GM21390 (cell line): ENCODE measurements around the gene RAB11FIP3.

Experiments used
- ATAC-seq: cut with Tn5 transposase; IDR thresholded peaks from one replicate; pipeline ENCODE4 v1.9.1; 2021; ENCODE audit not compliant: unreplicated experiment

The RAB11FIP3 gene

DNA sequence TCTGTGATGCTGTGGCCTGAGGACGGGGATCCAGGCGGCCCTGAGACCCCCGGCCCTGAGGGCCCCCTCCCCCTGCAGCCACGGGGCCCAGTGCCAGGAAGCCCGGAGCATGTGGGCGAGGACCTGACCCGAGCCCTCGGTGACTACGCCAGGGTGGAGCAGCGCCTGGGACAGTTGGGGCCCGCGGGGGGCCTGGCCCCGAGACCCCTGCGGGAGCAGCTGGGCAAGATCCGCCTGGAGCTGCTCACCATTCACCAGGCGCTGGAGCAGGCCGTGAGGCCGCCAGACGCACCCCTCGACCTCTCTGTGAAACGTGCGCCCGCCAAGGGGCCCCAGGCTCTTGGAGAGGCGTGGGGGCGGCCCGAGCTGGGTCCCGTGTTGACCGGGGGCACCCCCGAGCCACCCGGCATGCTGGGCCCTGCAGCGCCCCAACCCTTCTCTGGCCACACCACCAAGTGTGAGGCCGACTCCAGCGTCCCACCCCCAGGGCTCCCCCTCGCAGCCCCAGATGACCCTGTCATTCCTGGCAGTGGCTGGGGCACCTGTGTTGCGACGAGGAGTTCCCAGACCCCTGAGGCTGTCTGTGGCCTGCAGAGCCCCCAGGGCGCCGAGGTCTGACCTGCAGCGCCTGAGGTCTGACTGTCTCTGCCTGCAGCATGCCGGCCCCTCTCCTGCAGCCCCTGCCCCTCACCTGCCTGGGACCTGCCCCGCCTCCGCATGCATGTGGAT lies 139.4 kb downstream of the RAB11FIP3 start:
- no peak for ATAC-seq

DNA sequence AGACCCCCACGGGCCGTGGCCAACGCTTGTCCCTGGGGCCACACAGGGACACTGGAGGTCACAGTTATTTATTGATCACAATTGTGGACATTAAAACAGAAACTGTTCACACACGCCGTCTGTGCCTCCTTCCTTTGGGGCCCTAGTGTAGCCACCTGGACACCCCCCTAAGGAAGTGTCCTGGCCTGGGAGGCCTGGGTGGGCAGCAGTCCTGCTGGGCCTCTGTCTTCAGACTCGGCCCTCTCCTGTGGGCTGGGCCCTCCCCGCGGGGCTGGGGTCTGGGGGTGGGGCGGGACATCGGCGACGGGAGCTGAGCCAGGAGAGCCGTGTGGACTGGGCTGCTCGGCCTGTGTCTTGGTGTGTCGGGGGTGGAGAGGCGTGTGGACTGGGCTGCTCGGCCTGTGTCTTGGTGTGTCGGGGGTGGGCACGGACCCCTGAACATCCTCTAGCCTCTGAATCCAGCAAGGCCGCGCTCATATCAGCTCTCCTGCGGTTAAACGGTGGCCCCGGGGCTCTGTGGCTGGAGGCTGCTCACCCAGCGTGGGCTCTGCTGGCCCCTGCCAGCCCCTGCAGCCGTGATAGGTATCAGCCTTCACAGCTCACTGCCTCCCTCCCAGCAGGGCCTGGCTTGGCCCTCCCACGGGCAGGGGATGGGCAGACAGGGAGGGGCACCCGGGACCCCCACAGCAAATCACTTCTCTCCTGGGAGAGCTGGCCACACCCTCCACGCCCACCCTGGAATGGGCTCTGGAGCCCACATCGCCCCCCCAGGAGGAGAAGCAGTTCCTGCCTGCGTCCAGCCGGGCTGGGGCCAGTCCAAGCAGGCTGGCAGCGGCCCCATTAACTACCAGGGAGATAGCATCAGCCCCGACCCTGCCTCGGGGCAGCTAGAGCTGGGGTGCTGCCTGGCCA lies 140.2 kb downstream of the RAB11FIP3 start:
- no peak for ATAC-seq

DNA sequence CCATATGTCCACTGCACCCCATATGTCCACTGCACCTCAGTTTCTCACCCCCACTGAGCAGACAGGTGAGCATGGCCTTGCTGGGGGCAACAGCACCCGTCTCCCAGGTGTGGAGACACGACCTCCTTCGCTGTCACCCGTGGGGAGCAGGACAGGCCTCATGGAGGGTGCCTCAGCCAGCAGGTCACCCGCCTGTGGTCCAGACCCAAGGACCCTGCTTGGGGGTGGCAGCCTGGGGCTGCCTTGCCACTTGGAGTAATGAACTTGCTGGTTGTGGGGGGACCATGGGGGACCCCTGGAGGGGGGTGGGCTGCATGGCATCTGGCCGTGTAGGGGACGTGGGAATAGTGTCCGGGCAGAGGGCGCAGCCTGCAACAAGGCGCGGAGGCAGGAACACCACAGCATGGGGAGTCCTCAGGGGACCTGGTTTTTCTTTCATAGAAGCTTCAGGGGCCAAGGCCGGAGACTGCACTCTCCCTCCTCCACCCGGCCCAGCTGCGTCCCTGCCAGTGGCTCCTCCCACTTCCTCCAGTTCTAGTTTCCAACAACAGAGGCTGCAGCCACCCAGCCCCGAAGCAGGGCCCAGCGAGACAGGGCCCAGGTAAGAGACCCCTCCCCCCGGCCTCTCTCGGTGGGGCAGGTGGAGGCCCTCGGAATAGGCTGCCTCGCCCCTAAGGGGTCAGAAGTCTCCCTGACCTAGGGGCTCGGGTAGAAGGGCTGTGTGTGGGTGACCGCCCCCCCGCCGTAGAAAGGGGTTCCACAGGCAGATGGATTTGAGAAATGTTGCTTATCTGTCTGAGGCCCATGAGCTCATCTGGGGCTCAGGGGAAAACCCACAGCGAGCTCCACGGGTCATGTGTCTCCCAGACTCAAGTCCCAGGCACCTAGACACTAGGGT lies 141.3 kb downstream of the RAB11FIP3 start, which contains the start of gene NHLRC4:
Gene NHLRC4 (plus strand): TSS at position 531 of the 898 bp plus-strand sequence. CDS start 1,043 bp downstream, outside the sequence.
- ATAC-seq, result no peak

- ATAC-seq, result no peak
Measured at GRCh38 chr16:567373-568256, 142.2 kb downstream of the RAB11FIP3 start.

GRCh38 chr16:568401-569258 lies 143.2 kb downstream of the RAB11FIP3 start:
- ATAC-seq, result no peak

GRCh38 chr16:569445-570254 lies 144.2 kb downstream of the RAB11FIP3 start, which contains the start of gene PIGQ:
Gene PIGQ (plus strand): TSS chr16:569968. CDS start chr16:574075, 4,107 bp downstream.
- no peak for ATAC-seq
